G401.6 (cell line): Measurements from ENCODE around the gene RDX.
"Not testable (repeated sequence)": the region's sequence is repeated elsewhere in the genome, so short reads cannot be mapped to it uniquely, and the experiment has no call there.

Experiments used
- FAIRE-seq: peaks from 2 replicates; lab custom pipeline; 2012; peaks lifted over from hg19 to GRCh38; lab: Jason Lieb, UNC

The RDX gene

GRCh38 chr11:110269996-110270395 lies 26.4 kb downstream of the RDX start:
- FAIRE-seq = no peak

- FAIRE-seq = no peak
Measured at GRCh38 chr11:110268441-110268840, 28.0 kb downstream of the RDX start.

GRCh38 chr11:110262072-110262403 lies 34.4 kb downstream of the RDX start:
- no peak for FAIRE-seq

- FAIRE-seq = no peak
Measured at GRCh38 chr11:110261195-110262071, 35.0 kb downstream of the RDX start.

- FAIRE-seq = no peak
Measured at GRCh38 chr11:110253525-110253924, 42.9 kb downstream of the RDX start.

GRCh38 chr11:110251836-110252235 lies 44.6 kb downstream of the RDX start:
- no peak for FAIRE-seq

GRCh38 chr11:110250168-110250567 lies 46.2 kb downstream of the RDX start:
- no peak for FAIRE-seq

- no peak for FAIRE-seq
Measured at GRCh38 chr11:110249766-110250165, 46.6 kb downstream of the RDX start.

- FAIRE-seq = peak; percentile 25
Measured at GRCh38 chr11:110249066-110249465, 47.3 kb downstream of the RDX start.

GRCh38 chr11:110243791-110244190 lies 52.6 kb downstream of the RDX start:
- no peak for FAIRE-seq

- FAIRE-seq = no peak
Measured at GRCh38 chr11:110242746-110243145, 53.7 kb downstream of the RDX start.

- no peak for FAIRE-seq
Measured at GRCh38 chr11:110242188-110242587, 54.2 kb downstream of the RDX start.

GRCh38 chr11:110235966-110236365 lies 60.4 kb downstream of the RDX start:
- no peak for FAIRE-seq

- FAIRE-seq = no peak
Measured at GRCh38 chr11:110230377-110230776, 66.0 kb downstream of the RDX start.

- no peak for FAIRE-seq
Measured at GRCh38 chr11:110219006-110219785, 77.2 kb downstream of the RDX start.

GRCh38 chr11:110217936-110218335 lies 78.5 kb downstream of the RDX start:
- FAIRE-seq = no peak

- no peak for FAIRE-seq
Measured at GRCh38 chr11:110217223-110217877, 79.1 kb downstream of the RDX start.

GRCh38 chr11:110209313-110209694 lies 87.1 kb downstream of the RDX start:
- FAIRE-seq = not testable (repeated sequence)

- FAIRE-seq = not testable (repeated sequence)
Measured at GRCh38 chr11:110208678-110209312, 87.6 kb downstream of the RDX start.

GRCh38 chr11:110207123-110207522 lies 89.3 kb downstream of the RDX start:
- no peak for FAIRE-seq

- no peak for FAIRE-seq
Measured at GRCh38 chr11:110200836-110201235, 95.6 kb downstream of the RDX start.

- FAIRE-seq = no peak
Measured at GRCh38 chr11:110200241-110200640, 96.2 kb downstream of the RDX start.
